Hindlimb muscle (tissue), 1 donor: ENCODE measurements around the gene SIRPB2. TPM values are rescaled to one million over a fixed set of nuclear protein-coding genes. Genes with fewer than 3 reads are reported as not detected.

Source experiments
- DNase-seq: peaks from one replicate; pipeline ENCODE4 v3.0.0-alpha.2; 2013
- polyA plus RNA-seq: library from polyadenylated mRNA; unstranded; fragments of 120-200 nt; gene quantifications from one replicate; pipeline ENCODE4 v1.2.1, GENCODE V29; 2013; ENCODE audit not compliant: insufficient read length

Gene SIRPB2
- polyA plus RNA-seq, 1 donor = 1.9 TPM

DNA sequence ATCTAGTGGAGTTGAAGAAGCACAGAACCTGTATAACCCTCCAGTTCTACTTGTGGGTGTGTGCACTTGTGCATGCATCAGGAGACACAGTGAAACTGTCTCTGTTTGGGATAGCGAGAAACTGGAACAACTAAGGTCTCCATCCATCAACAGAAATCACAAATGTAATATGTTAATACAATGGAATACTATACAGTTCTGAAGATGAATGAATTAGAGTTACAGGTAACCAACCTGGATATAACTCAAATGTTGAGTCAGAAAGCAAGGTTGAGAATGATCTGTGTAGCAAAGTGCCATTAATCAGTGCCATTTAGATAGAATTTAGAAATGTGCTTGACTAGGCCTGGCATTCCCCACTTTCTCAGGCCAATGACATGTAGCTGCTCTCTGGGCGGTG lies 20.0 kb downstream of the SIRPB2 start:
- DNase-seq = no peak

DNA sequence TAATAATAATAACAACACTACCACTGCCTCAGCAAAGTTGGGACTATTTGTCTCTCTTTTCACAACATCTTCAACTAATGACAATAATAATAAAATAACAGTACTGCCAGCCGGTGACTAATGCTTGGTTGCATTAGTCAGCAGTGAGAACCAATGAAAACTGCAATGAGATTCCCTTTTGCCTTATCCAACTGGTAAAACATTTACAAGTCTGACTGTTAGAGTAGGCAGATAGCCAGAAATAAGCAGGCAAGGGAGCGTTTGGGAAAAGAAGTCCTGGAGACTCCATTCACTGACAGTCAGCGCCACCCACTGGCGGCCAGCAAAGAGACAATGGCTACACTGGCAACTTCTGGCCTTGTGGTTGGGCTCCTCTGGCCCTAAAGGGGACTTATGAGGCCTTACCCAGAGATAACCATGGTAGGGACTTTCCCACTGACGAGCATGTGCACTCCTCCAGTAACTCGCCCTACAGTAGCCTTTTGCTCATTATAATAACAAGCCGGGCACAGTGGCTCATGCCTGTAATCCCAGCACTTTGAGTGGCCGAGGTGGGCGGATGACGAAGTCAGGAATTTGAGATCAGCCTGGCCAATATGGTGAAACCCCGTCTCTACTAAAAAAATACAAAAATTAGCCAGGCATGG lies 21.2 kb downstream of the SIRPB2 start:
- DNase-seq = peak; percentile 79

DNA sequence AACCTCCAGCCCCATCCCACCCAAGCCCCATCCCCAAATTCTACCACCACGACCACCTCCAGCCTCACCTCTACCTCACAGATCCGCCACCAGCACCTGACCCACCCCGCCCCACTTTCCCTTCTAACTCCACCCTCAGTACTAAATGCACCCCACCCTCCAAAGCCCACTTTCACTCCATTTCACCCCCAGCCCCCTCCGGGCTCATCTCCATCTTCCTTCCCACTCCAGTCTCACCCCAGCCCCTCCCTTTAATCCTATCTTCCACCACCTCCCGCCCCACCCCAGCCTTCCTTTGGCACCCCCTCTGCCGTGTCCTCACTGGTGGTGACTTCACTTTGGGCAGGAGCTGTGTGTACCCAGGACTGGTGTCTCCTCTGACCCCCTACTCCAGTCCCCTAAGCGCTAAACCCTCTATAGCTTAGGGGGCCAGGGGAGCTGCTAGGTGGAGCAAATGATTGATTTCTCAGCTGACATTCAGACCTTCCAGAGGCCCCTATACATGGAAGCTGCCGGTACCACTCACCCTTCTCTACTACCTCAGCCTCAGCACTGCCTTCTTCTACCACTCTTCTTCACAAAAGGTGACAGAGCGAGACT lies 21.8 kb downstream of the SIRPB2 start:
- no peak for DNase-seq

DNA sequence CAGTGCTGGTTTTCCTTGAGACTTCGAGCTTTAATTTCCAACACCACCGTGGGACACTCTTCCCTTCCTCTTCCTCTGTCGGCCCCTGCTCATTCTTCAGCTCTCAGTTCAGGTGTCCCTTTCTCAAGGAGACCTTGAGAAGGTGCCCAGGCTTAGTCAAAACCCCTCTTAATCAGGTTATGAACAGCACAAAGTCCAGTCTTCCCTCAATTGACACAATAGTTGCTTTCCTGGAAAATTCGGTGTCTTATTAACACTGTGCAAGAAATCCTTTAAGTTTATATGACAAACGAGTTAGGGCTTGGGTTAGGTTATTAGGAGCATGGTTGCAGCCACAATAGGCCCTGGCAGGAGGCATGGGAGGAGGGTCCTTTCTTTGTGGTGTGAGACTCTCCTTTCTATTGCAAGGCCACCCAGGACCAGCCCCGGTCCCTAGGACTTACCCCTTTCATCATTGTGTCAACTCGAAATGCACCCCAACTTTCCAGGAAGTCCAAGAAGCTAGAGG lies 23.0 kb downstream of the SIRPB2 start:
- no peak for DNase-seq

DNA sequence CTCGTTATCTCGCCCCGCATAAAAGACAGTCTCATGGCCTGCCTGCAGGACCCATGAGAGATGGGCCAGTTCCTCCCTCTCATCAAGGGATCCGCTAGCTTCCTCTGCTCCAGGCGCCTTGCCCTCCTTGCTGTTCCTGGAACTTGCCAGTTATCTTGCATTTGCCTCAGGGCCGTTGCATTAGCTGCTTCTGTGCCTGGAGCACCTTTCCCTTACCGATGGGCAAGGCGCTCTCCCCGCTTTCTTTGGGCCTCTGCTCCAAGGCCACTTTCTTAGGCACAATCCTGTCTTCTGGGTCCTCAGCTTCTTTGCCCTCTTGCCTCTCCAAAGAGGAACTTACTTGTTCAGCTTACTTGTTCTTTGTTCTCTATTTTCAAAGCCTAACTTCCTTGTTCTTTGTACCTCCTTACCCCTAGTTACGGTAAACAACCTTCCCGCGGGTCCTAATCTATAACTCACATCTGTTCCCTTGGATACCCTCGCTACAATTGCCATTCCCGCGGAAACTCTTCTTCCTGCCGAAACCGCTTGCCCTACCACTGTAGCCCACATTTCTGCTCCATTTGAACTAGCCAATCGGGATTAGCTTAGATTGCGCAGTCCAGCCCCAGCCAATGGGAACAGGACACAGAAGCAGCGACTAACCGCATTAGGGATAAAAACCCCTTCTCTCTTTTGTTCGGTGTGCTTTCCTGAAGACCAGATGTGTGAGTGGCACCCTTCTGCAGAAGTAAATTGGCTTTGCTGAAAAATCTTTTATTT lies 23.7 kb downstream of the SIRPB2 start:
- peak; percentile 10 for DNase-seq

DNA sequence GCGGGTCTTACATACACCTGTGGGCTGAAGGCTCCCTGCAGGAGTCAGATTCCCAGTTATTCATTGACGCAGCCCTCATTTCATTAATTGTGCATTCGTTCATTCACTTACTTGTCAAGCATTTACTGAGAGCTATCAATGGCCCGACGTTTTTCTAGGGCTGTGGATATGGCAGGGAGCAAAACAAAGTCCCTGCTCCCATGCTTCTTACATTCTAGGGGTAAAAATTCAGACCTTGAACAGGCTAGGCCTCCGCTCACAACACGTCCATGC lies 24.2 kb downstream of the SIRPB2 start:
- DNase-seq = no peak

DNA sequence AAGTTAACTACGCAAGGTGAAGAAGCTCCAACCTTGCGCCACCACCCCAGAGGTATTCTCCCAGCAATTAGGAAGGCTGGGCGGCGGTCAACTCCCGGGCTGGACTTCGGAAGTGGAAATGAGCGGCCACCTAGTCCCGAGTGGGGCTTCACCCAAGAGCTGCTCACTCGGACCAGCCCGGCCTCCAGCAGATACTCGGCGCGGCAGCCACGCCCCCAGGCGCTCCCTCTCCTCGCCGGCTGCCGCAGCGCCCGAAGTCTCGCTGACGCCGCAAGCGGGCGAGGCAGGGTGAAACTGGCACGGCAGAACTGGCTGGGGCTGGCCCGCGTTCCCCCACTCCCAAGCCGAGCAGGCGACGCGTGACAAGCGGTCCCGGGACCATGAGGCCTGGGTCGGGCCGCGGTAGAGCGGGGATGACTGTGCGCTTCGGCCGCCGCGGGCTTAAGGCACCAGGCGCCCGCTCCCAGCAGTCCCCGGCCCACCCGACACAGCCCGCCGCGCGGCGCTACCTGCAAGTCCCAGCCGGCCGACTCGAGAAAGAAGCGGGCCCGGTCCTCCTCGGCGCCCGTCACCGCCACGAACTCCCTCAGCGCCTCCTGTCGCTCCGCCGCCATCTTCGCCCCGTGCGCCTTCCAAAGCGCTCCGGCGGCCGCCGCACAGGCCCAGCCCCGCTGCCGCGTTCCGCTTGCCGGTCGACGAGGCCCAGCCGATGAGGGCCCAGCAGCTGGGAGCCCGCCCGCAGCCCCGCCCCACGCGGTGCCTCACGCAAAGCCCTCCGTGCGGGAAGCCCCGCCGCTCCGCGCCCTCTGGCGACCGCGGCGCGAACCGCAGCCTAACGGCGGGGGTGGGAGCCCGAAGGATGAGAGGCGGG lies 24.8 kb downstream of the SIRPB2 start, which contains the start of gene NSFL1C:
NSFL1C (minus strand) TSS at position 639 of the 871 bp plus-strand sequence; CDS start at position 614, 25 bp downstream.
- DNase-seq = peak; percentile 97

DNA sequence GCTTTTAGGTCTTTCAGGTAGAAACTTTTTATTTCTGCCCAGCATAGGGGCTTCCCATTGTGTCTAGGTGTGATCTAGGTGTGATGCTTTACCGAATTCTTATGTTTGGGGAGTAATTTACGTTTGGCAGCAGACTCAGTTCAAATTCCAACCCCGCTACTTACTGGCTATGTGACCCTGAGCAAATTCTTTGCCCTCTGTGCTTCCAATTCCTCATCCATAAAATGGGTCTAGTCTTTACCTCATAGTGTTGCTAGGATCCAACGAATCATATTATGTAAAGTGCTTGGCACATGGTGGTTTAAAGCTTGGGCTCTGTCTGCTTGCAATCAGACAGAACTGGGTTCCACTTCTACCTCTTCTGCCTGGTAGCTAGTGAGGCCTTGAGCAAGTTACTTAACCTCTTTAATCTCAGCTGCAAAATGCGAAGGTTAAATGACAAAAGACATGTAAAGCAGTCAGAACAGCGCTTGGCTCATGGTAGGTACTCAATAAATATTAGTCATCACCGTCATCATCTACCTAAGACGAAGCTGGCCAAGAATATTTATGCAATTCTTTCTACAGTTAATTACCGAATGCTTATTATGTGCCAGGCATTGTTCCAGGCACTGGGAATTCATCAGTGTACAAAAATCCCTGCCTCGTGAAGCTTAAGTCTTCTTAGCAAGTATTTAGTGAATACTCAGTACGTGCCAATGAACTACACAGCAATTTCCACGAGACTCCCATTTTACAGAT lies 25.6 kb downstream of the SIRPB2 start:
- DNase-seq = no peak

DNA sequence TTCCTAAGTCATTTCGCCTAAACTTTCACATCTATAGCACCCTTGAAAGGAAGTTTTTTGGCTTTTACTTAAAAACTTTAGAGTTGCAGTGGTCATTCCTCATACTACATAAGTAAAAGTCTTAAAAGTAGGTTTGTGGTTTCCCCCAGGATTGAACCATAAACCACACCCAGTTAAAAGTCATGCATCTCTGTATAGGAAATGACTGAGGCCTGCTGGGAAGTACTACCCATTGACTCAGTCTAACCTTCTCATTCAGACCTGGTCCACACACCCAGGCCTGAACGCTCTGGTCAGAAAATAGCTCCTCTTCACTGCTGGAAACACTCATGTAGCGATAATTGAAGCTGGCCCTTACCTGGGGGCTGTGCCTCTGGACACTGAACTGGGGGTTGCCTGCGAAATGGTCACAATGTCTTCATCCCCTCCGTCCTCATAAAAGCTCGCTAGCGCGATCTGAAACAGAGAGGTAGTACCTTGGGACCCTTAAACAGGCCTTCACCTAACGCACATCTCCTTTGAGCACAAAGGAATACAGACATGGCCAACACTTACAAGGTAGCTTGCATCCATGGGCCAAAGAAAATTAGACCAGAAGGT lies 27.1 kb downstream of the SIRPB2 start:
- no peak for DNase-seq

DNA sequence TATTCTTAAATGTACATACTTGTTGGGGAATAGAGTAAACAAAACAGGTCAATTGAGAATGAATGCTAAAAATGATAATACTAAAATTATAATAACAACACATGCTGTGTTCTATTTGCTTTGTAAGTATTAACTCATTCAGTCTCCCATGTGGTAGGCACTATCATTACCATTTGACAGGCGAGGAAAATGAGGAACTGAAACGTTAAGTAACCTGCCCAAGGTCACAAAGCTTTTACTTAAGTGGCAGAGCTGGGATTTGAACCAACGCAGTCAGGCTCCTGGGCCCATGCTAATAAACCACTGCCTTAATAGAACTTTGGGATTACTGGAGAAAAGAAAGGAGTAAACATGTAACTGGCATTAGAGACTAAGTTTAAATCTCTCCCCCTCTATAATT lies 28.4 kb downstream of the SIRPB2 start:
- no peak for DNase-seq

DNA sequence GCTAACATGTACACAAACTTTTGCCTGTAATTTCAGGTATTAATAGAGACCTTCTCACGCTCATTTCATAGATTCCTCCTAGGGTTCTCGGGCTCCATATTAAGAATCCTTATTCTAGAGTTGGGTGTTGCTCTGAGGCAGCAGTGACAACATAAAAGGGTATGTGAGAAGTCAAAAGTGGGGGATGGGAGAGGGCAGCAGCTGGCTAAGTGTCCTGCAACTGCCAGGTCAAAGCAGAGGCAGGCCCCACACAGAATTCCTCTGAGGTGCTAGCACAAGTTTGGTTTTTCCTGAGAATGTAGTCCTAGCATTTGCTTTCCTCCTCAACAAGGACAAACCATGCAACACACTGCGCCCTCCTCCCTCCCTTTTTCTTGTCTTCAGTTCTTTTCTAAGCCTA lies 29.2 kb downstream of the SIRPB2 start:
- DNase-seq = no peak

DNA sequence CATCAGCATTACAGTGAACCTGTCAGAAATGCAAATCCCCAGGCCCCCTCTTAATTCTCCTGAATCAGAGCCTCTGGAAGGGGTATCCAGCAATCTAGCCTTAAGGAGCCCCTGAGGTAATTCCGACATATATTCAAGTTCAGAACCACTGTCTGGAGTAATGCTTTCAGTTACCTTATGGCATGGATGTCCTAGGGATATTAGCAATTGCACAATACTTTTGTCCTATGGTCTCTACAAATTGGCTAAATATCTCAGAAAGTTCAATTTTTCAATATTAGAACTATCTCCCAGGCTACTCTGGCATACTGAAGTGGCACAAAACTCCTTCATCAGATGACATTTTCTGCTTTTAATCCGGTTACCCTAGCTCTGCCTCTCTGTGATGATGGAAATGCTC lies 30.9 kb downstream of the SIRPB2 start:
- no peak for DNase-seq

DNA sequence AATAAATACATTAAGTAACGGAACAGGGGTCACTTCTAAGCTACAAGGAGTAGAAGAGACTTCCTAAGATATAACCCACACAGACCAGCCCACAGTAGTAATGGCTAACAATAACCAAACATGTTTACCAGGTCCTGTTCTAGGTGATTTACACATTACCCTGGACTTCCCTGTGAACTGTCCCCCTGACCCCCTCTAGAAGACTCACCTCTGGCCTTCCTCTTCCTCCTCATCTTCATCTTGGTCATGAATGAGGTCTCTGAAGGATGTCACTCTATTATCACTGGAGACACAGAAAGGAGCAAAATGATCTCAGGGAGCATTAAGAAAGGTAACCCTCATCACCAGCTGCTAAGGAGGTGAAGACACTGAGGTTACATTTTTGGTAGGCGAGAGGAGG lies 33.2 kb downstream of the SIRPB2 start:
- no peak for DNase-seq

DNA sequence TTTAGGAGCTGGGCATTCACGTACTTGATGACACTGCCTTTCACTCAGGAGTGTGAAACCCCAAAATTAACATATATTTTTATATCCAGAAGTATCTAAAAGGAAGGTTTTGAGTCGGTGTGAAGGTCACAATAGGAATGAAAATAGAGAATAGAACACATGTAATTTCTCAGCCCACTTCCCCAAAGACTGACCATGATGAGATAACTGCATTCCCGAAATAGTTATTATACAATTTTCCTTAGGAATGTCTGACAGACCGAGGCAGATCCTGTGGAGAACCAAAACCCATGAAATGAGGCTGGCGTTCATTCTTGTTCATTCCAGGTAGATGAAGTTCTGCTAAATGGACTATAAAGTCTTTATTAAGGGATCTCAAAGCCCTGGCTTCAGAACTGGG lies 34.9 kb downstream of the SIRPB2 start:
- no peak for DNase-seq

DNA sequence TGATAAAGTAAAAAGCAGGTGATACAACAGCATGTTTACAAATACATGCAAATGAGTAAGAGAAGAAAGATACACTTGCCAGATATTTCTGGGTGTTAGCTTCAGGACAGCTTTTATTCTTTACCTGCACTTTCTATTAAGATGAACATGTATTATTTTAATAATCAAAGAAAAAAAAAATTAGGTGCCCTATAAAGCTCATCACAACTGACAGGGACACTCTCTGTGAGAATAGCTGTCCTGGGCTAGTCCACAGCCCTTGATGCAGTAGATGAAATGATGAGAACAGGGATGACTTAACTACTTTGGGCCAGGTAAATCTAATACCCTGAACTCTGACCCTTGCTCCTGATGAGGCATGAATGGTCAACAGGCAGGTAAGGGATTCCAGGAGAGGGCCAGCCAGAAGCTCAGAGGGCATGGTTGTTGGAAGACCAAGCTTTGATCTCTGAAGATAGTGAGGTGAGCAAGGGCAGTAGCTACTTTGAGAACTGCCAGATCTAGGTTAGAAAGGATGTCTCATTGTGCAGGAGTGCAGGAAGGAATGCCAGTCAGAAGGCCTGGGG lies 40.2 kb downstream of the SIRPB2 start:
- DNase-seq = no peak

DNA sequence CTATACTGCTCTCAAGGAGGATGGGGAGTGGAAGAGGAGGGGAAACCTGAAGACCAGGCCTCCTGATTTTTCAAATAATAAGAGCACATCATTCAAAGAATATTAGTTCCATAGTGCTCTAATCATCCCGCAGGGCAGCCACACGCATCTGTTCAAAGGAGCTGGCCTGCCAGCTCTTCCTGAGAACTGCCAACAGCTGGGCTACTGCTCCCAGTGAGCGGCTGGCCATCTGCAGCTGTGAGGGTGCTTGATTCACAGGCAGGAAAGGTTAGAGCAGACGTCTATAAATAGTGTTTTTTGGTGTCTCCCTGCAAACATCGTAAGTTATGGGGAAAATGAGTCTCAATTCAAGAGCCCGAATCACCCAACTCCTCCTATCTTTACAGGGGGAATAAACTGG lies 41.9 kb downstream of the SIRPB2 start:
- DNase-seq = peak; percentile 6

DNA sequence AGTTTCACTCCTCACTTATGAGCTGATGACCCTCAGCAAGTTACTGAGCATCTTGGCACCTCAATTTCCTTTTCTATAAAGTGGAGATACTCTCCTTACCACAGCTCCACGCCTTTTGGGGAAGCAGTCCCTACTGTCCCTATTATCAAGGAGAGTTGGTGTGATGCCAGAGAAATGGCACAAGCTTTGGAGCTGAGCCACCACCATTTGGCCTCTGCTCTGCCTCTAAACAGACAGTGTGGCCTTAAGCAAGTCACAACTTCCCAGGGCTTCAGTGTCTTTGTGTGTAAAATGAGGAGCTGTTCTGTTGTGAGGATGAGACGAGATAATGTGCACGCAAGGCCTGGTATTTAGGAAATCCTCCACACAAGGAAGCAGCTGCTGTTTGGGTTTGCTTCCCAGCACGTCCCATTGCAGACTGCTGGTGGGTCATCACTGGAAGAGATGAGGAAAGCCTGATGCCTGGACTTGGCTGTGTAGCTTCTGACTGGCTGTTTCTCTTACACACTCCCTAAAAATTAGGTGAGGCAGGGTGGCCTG lies 43.1 kb downstream of the SIRPB2 start:
- DNase-seq = peak; percentile 6

DNA sequence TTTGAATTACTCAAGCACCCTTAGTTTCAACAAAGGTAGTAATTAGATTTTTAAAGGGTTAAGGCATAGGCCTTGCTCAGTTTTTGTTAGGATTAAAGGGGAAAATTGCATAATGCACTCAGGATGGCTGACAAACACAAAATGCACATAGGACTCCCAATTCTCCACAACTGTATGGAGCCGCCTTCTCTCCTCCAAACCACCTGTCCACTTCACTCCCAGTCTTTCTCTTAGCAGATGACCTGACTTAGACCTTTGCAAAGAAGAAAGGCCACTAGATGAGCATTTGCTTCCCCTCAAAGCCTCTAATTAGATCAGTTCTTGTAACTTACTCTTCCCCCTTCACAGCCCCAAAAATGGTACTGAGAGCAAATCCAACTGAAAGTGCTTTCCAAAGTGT lies 44.7 kb downstream of the SIRPB2 start:
- DNase-seq = no peak

DNA sequence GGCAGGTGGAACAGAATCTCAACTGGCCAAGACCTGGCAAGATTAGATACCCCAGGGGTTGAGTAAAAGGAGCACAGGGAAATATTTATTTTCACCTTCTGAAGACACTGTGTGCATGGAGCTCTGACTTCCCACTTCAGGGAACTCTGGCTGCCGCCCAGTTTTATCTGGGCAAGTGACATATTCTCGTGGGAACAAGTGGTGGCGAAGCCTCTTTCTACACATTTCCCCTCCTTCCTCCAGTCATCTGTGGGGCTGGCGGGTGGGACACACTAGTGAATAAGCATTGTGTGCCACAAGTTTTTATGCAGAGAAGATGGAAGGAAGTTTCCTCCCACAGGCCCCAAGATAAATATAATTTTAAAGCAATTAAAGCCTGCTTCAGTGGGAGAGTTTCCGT lies 48.1 kb downstream of the SIRPB2 start:
- no peak for DNase-seq

DNA sequence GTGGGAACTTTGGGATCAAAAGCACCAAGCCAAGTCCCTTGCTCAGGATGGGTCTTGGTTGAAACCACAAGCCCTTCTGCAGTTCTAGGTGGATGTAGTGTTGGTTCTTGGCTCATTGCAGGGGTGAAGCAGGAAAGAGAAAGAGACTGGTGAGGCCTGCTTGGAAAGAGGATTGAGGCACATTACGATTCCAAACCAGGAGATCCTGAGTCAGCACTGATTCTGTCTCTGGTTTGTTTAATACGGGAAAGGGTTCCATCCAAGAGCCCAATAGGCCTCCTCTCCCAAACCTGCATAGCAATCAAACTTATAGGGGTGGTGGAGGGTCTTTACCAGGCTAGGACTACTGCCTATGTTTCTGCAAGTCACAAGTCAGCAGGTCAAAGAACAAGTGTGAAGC lies 48.9 kb downstream of the SIRPB2 start:
- DNase-seq = no peak

DNA sequence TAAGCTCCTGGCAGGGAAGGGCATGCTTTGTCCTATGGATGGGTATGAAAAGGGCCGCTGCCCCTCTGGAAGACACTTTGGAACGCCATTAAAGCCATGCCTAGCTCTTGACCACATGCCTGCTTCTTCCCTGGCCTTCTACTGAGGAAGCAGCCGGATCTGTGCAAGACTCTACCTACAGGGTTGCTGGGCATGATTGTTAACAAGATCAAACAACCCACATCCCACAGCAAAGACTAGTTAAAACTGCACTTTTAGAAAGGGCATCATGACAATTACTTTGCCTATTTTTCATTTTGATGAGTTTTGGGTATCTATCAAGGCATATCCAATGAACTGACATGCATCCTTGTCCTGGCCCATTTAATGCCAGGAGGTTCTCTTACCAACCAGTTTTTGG lies 50.1 kb downstream of the SIRPB2 start:
- DNase-seq = no peak
